Measurements from ENCODE around the gene SPATS2. TPM values are rescaled to one million over a fixed set of nuclear protein-coding genes. Genes with fewer than 3 reads are reported as not detected.
"Not testable (repeated sequence)": the region's sequence is repeated elsewhere in the genome, so short reads cannot be mapped to it uniquely, and the experiment has no call there.

The SPATS2 gene
- total RNA-seq, 1 donor from 2014 or later = 5.9 TPM

GRCh38 chr12:49501895-49502294 lies 134.6 kb downstream of the SPATS2 start:
- no peaks in the 10 kb centered on the region for H3K9me3 ChIP-seq (replicated peaks)
- no peaks in the 10 kb centered on the region for H3K4me1 ChIP-seq
- no peak for DNase-seq
- TF ChIP-seq, protein P1, sequence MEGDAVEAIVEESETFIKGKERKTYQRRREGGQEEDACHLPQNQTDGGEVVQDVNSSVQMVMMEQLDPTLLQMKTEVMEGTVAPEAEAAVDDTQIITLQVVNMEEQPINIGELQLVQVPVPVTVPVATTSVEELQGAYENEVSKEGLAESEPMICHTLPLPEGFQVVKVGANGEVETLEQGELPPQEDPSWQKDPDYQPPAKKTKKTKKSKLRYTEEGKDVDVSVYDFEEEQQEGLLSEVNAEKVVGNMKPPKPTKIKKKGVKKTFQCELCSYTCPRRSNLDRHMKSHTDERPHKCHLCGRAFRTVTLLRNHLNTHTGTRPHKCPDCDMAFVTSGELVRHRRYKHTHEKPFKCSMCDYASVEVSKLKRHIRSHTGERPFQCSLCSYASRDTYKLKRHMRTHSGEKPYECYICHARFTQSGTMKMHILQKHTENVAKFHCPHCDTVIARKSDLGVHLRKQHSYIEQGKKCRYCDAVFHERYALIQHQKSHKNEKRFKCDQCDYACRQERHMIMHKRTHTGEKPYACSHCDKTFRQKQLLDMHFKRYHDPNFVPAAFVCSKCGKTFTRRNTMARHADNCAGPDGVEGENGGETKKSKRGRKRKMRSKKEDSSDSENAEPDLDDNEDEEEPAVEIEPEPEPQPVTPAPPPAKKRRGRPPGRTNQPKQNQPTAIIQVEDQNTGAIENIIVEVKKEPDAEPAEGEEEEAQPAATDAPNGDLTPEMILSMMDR (IDR thresholded peaks at IDR 0.05; ENCODE audit: borderline replicate concordance) = no peak
- no peaks in the 10 kb centered on the region for H3K27me3 ChIP-seq (ENCODE audit: low read depth)
- H3K4me3 ChIP-seq = no peak overlapping the region
- no peak overlapping the region for H3K27ac ChIP-seq (replicated peaks)
- intact Hi-C loops (cut with micrococcal nuclease) = no loop called here
- peaks cover 32% of the 10 kb centered on the region for H3K36me3 ChIP-seq

- Histone ChIP-seq H3K27ac (replicated peaks) (no peak overlapping the region), H3K4me1 (no peaks in the 10 kb centered on the region), H3K36me3 (peaks cover 32% of the 10 kb centered on the region), H3K4me3 (no peak overlapping the region), H3K27me3 (ENCODE audit: low read depth) (no peaks in the 10 kb centered on the region), H3K9me3 (replicated peaks) (no peaks in the 10 kb centered on the region)
- TF ChIP-seq, protein P1 (IDR thresholded peaks at IDR 0.05; ENCODE audit: borderline replicate concordance) = no peak
- intact Hi-C loops (cut with micrococcal nuclease) = no loop called here
- no peak for DNase-seq
Observed at GRCh38 chr12:49502590-49502989, 135.3 kb downstream of the SPATS2 start.

GRCh38 chr12:49503674-49504180 lies 136.5 kb downstream of the SPATS2 start:
- TF ChIP-seq, protein P1 (IDR thresholded peaks at IDR 0.05; ENCODE audit: borderline replicate concordance) = no peak
- intact Hi-C loops (cut with micrococcal nuclease) = no loop called here
- Histone ChIP-seq H3K27ac (replicated peaks) (no peak overlapping the region), H3K4me3 (no peak overlapping the region), H3K9me3 (replicated peaks) (no peaks in the 10 kb centered on the region), H3K27me3 (ENCODE audit: low read depth) (no peaks in the 10 kb centered on the region), H3K4me1 (no peaks in the 10 kb centered on the region), H3K36me3 (peaks cover 32% of the 10 kb centered on the region)
- no peak for DNase-seq

GRCh38 chr12:49505672-49506071 lies 138.4 kb downstream of the SPATS2 start:
- intact Hi-C loops (cut with micrococcal nuclease) = no loop called here
- TF ChIP-seq, protein P1 (IDR thresholded peaks at IDR 0.05; ENCODE audit: borderline replicate concordance) = no peak

GRCh38 chr12:49507139-49507538 lies 139.9 kb downstream of the SPATS2 start:
- peaks cover 5% of the 10 kb centered on the region for H3K4me1 ChIP-seq
- H3K4me3 ChIP-seq = no peak overlapping the region
- intact Hi-C loops (cut with micrococcal nuclease) = no loop called here
- H3K36me3 ChIP-seq = peaks cover 6% of the 10 kb centered on the region
- H3K9me3 ChIP-seq (replicated peaks) = no peaks in the 10 kb centered on the region
- no peak for DNase-seq
- TF ChIP-seq, protein P1 (IDR thresholded peaks at IDR 0.05; ENCODE audit: borderline replicate concordance) = no peak
- H3K27ac ChIP-seq (replicated peaks) = no peak overlapping the region
- no peaks in the 10 kb centered on the region for H3K27me3 ChIP-seq (ENCODE audit: low read depth)

More at GRCh38 chr12:49505672-49506071, 138.4 kb downstream of the SPATS2 start:
- no peak overlapping the region for H3K4me3 ChIP-seq
- no peaks in the 10 kb centered on the region for H3K9me3 ChIP-seq (replicated peaks)
- H3K27me3 ChIP-seq (ENCODE audit: low read depth) = no peaks in the 10 kb centered on the region
- no peak overlapping the region for H3K27ac ChIP-seq (replicated peaks)
- DNase-seq = no peak
- H3K4me1 ChIP-seq = peaks cover 3% of the 10 kb centered on the region
- H3K36me3 ChIP-seq = peaks cover 19% of the 10 kb centered on the region

DNA sequence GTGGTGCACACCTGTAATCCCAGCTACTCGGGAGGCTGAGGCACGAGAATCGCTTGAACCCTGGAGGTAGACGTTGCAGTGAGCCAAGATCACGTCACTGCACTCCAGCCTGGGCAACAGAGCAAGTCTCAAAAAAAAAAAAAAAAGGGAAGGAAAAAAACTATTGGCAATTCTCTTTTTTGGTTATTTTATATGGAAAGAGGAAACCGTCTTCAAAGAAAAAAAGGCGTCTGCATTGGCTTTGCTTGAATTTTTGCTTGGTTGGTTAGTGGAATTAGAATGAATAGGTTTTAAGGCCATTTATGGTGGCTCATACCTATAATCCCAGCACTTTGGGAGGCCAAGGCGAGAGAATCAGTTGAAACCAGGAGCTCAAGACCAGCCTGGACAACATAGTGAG lies 142.4 kb downstream of the SPATS2 start:
- H3K27ac ChIP-seq (replicated peaks); H3K4me3 ChIP-seq; H3K4me1 ChIP-seq; DNase-seq; H3K36me3 ChIP-seq; H3K27me3 ChIP-seq (ENCODE audit: low read depth); intact Hi-C loops (cut with micrococcal nuclease); H3K9me3 ChIP-seq (replicated peaks): not testable (repeated sequence)
